Subcutaneous abdominal adipose tissue (tissue), 5 donors: ENCODE measurements around the gene GK2.

ENCODE experiments used
- H3K27ac ChIP-seq: one replicate; pipeline ENCODE4 v1.7.0; 2013; ENCODE audit warnings: low read depth, mild to moderate bottlenecking, inconsistent platforms, low read length, moderate library complexity
- H3K27me3 ChIP-seq, 5 donors: one replicate each; pipeline ENCODE4 v1.7.0; 2013; ENCODE audit warnings: low read length in 5 of 5, inconsistent platforms in 1 of 5; ENCODE audit not compliant: control insufficient read depth in 5 of 5, insufficient read depth in 4 of 5
- H3K36me3 ChIP-seq, 5 donors: one replicate each; pipeline ENCODE4 v1.7.0; 2013; ENCODE audit warnings: low read length in 5 of 5; ENCODE audit not compliant: control insufficient read depth in 5 of 5, insufficient read depth in 5 of 5
- H3K4me1 ChIP-seq, 5 donors: one replicate each; pipeline ENCODE4 v1.7.0; 2013; ENCODE audit warnings: low read length in 5 of 5, mild to moderate bottlenecking in 3 of 5, moderate library complexity in 1 of 5; ENCODE audit not compliant: control insufficient read depth in 5 of 5, insufficient read depth in 5 of 5
- H3K4me3 ChIP-seq, 5 donors: one replicate each; pipeline ENCODE4 v1.7.0; 2013; ENCODE audit warnings: low read length in 5 of 5, low read depth in 1 of 5
- H3K9ac ChIP-seq, 5 donors: one replicate each; pipeline ENCODE4 v1.7.0; 2013; ENCODE audit warnings: low read length in 5 of 5, mild to moderate bottlenecking in 4 of 5, moderate library complexity in 3 of 5
- H3K9me3 ChIP-seq, 5 donors: one replicate each; pipeline ENCODE4 v1.7.0; 2013; ENCODE audit warnings: low read length in 5 of 5; ENCODE audit not compliant: control insufficient read depth in 5 of 5
- donor health status: healthy.
- donor health status: healthy.
- donor health status: healthy.
- donor health status: healthy.
- donor health status: healthy.

The GK2 gene

GRCh38 chr4:79426989-79427388 lies 19.0 kb upstream of the GK2 start:
- Histone ChIP-seq H3K36me3 (no peaks in the 10 kb centered on the region), H3K27me3 (no peaks in the 10 kb centered on the region), H3K4me1 (peaks cover 3 to 13% (median 8%) of the 10 kb centered on the region in 5 donors), H3K9me3 (no peaks in the 10 kb centered on the region), H3K9ac (no peak overlapping the region), H3K27ac (no peak overlapping the region), H3K4me3 (no peak overlapping the region)

DNA sequence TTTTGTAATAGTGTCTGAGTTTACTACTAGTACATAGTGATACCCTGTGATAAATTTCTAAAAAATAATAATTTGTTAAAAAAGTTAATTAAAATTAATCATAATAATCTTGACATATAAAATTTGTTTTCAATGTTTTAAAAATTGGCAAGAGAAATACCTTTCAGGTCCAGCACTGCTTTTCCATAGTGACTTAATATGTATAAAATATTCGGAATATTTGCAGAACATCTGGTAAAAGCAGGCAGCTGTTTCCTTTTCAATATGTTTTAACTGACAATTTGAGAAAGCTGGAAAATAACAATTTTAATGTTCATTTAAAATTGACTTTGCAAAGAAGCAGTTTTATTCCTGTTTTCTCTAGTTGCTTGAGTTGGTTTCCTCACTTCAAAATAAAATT lies 17.6 kb upstream of the GK2 start:
- H3K4me3 ChIP-seq = no peak overlapping the region
- H3K4me1 ChIP-seq = peaks cover 3 to 11% (median 8%) of the 10 kb centered on the region in 5 donors
- H3K9me3 ChIP-seq = peaks cover 0 to under 1% (median 0%) of the 10 kb centered on the region in 5 donors
- H3K9ac ChIP-seq = no peak overlapping the region
- H3K27ac ChIP-seq = no peak overlapping the region
- H3K27me3 ChIP-seq = no peaks in the 10 kb centered on the region
- no peaks in the 10 kb centered on the region for H3K36me3 ChIP-seq

DNA sequence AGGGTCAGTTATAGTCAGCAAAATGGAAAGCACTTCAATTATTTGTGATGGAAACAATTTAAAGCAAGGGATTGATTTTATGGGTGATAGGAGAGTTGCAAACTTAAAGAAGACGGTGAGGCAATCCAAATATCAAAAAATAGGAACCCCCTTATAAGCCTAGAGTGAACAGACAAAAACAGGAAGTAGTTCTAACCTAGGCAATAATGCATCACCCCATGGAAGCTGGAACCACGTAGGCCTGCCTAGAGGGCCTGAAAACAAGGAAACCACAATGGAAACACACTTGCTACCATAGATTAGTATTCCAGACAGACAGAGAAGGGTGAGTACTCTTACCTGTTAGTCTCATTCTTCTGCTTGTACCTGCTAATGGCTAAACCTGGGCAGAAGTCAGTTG lies 13.5 kb upstream of the GK2 start:
- no peaks in the 10 kb centered on the region for H3K4me1 ChIP-seq
- peaks cover 0 to 11% (median 5%) of the 10 kb centered on the region in 5 donors for H3K9me3 ChIP-seq
- no peaks in the 10 kb centered on the region for H3K36me3 ChIP-seq
- H3K27ac ChIP-seq = no peak overlapping the region
- no peaks in the 10 kb centered on the region for H3K27me3 ChIP-seq
- no peak overlapping the region for H3K9ac ChIP-seq
- H3K4me3 ChIP-seq = no peak overlapping the region

- H3K4me1 ChIP-seq = no peaks in the 10 kb centered on the region
- no peak overlapping the region for H3K27ac ChIP-seq
- H3K36me3 ChIP-seq = no peaks in the 10 kb centered on the region
- H3K27me3 ChIP-seq = no peaks in the 10 kb centered on the region
- H3K9me3 ChIP-seq = peaks cover 0 to 3% (median 0%) of the 10 kb centered on the region in 5 donors
- no peak overlapping the region for H3K4me3 ChIP-seq
- no peak overlapping the region for H3K9ac ChIP-seq
Observed at GRCh38 chr4:79413886-79414285, 5.9 kb upstream of the GK2 start.

DNA sequence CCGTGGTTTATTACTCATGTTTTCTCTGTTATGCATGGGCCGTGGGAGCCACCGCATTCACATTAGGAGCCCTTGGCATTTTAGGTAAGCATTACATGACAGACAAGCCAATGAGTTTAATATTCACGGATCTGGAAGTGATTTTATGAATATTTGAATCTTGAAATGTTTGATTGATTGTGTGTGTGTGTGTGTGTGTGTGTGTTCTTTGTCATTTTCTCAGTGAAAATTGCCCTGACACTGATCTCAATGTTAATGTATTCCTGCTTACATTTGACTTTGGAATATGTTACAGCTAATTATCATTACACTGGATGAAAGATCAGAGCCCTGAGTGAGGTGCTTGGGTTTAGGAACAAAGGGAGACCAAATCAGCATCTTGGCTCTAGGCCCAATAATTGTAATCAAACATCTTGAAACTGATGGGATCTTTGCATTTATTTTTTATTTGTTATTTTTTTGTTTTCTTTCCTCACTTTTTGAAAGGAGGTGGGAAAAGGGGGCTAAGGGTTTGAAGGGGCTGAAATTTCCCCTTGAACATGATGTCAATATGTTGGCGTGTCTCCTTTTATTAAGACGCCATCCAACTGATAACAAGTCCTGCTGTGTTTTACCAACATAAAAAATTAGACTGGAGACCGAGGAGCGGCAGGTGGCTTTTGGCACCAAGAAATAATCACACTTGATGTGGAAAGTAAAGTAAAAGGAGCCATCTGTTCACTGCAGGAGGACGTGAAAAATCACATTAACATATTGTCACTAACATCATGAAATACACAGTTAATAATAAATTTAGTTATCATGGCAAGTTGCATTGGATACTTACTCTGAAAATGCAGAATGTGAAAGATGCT lies 5.2 kb upstream of the GK2 start:
- H3K4me1 ChIP-seq = no peaks in the 10 kb centered on the region
- H3K27me3 ChIP-seq = no peaks in the 10 kb centered on the region
- no peak overlapping the region for H3K27ac ChIP-seq
- peaks cover 0 to 2% (median 0%) of the 10 kb centered on the region in 5 donors for H3K9me3 ChIP-seq
- no peak overlapping the region for H3K4me3 ChIP-seq
- H3K36me3 ChIP-seq = no peaks in the 10 kb centered on the region
- no peak overlapping the region for H3K9ac ChIP-seq

- peaks cover 0 to 2% (median 0%) of the 10 kb centered on the region in 5 donors for H3K9me3 ChIP-seq
- no peak overlapping the region for H3K27ac ChIP-seq
- no peak overlapping the region for H3K4me3 ChIP-seq
- no peak overlapping the region for H3K9ac ChIP-seq
- H3K27me3 ChIP-seq = no peaks in the 10 kb centered on the region
- H3K36me3 ChIP-seq = no peaks in the 10 kb centered on the region
- no peaks in the 10 kb centered on the region for H3K4me1 ChIP-seq
Observed at GRCh38 chr4:79404666-79405065, 3.4 kb downstream of the GK2 start.

DNA sequence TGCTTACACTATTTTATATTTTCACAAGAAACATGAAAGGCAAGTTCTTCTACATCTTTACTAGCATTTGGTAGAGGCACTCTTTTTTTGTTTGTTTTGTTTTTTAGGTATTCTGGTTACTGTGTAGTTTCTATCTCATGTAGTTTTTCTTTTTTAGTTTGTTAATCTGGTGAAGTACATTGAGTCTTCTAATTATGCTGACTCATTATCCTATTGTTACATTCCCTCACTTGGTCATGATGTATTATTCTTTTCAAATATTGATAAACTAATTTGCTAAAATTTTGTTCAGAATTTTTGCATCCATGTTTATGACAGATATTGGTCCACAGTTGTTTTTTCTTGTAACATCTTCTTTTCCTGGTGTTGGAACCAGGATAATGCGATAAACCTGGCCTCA lies 4.7 kb downstream of the GK2 start:
- Histone ChIP-seq H3K4me3 (no peak overlapping the region), H3K27me3 (no peaks in the 10 kb centered on the region), H3K36me3 (no peaks in the 10 kb centered on the region), H3K27ac (no peak overlapping the region), H3K4me1 (no peaks in the 10 kb centered on the region), H3K9ac (no peak overlapping the region), H3K9me3 (peaks cover 0 to 2% (median 0%) of the 10 kb centered on the region in 5 donors)

GRCh38 chr4:79402332-79402851 lies 5.6 kb downstream of the GK2 start:
- H3K9me3 ChIP-seq = peaks cover 0 to 2% (median 0%) of the 10 kb centered on the region in 5 donors

DNA sequence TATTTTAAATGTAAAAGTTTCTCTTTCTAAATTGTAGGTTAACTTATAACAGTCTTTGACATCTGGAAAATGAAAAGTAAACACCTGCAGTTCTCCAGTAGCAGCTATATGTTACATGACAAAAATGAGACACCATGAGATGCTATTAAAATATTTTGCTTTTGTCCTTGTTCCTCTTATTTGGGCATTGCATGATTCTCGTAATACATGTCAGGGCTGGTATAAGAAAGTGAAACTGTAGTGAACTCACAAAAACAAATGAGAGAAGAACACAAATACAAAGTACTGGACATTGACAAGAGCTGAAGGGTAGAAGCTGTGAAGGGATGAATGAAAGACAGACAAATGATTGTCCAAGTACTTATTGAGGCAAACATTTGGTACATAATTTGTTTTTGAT lies 9.0 kb downstream of the GK2 start:
- Histone ChIP-seq H3K36me3 (no peaks in the 10 kb centered on the region), H3K4me3 (no peak overlapping the region), H3K27ac (no peak overlapping the region), H3K27me3 (no peaks in the 10 kb centered on the region), H3K9me3 (no peaks in the 10 kb centered on the region), H3K9ac (no peak overlapping the region), H3K4me1 (peaks cover 0 to 6% (median 0%) of the 10 kb centered on the region in 5 donors)

More at GRCh38 chr4:79402332-79402851, 5.6 kb downstream of the GK2 start:
- no peaks in the 10 kb centered on the region for H3K27me3 ChIP-seq
- H3K9ac ChIP-seq = no peak overlapping the region
- H3K4me3 ChIP-seq = no peak overlapping the region
- H3K4me1 ChIP-seq = no peaks in the 10 kb centered on the region
- no peaks in the 10 kb centered on the region for H3K36me3 ChIP-seq
- H3K27ac ChIP-seq = no peak overlapping the region

GRCh38 chr4:79397951-79398350 lies 10.1 kb downstream of the GK2 start:
- Histone ChIP-seq H3K4me1 (peaks cover 0 to 6% (median 0%) of the 10 kb centered on the region in 5 donors), H3K9me3 (no peaks in the 10 kb centered on the region), H3K9ac (no peak overlapping the region), H3K36me3 (no peaks in the 10 kb centered on the region), H3K4me3 (no peak overlapping the region), H3K27ac (no peak overlapping the region), H3K27me3 (no peaks in the 10 kb centered on the region)
